ENCODE results near the gene SUN3. TPM values are rescaled to one million over a fixed set of nuclear protein-coding genes. Genes with fewer than 3 reads are reported as not detected.

The SUN3 gene
- total and polyA plus RNA-seq, 2 of the 4 experiments (the other 2 are of a cell fraction) = not detected

DNA sequence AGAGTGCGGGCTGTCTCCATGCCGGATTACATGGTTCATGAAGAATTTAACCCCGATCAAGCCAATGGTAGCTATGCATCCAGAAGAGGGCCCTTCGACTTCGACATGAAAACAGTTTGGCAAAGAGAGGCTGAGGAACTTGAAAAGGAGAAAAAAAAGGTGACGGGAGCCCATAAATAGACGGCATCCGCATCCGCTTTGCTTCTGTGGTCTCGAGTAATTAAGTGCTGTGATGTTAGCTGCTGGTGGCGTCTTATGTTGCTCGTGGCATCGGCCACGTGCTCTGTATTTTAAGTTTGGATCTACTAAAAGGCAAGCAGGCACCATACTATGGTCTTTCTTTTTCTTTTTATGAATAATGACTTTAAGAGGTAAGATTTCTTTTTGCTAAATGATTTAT lies 17.6 kb upstream of the SUN3 start:
- BruUV-seq (replicated peaks) = no TSS peak
- Histone ChIP-seq H3K14ac (replicated peaks; ENCODE audit: low read depth, low read length) (no peak overlapping the region), H2AFZ (replicated peaks; ENCODE audit: low read length, poor library complexity) (peak overlapping the region; percentile 15), H2BK15ac (ENCODE audit: low read depth, low read length) (no peak overlapping the region), H3K23ac (ENCODE audit: low read depth, low read length) (no peak overlapping the region), H2BK5ac (ENCODE audit: low read depth, low read length, poor library complexity, severe bottlenecking) (no peak overlapping the region), H3K18ac (ENCODE audit: low read depth, low read length) (no peak overlapping the region), H3K4me2 (ENCODE audit: low read depth, low read length) (no peak overlapping the region), H3K4me1 (ENCODE audit: control insufficient read depth, insufficient read depth, low read length) (no peaks in the 10 kb centered on the region), H4K20me1 (ENCODE audit: insufficient read depth, low read length) (no peaks in the 10 kb centered on the region), H3K56ac (ENCODE audit: extremely low read depth, insufficient read depth, low read length) (no peak overlapping the region), H2BK20ac (ENCODE audit: low read depth, low read length) (no peak overlapping the region), H4K8ac (ENCODE audit: low read depth in 2 of 2, low read length in 2 of 2) (no peak overlapping the region), H3K27me3 (ENCODE audit: control insufficient read depth, insufficient read depth, low read length) (peaks cover 2% of the 10 kb centered on the region; the same call in 1 of the 2 replicates), H4K91ac (ENCODE audit: insufficient read depth, low read depth, low read length) (no peak overlapping the region), H3K79me1 (ENCODE audit: low read depth in 1 of 2, low read length in 2 of 2) (no peaks in the 10 kb centered on the region), H3K4me3 (ENCODE audit: insufficient read depth, low read depth, low read length) (no peak overlapping the region), H2BK120ac (ENCODE audit: low read depth, low read length) (no peak overlapping the region), H3K27ac (ENCODE audit: insufficient read depth, low read length) (no peak overlapping the region), H2AK5ac (ENCODE audit: low read depth, low read length) (no peak overlapping the region; the same call in 1 of the 2 replicates), H3K4ac (ENCODE audit: low read depth, low read length) (no peak overlapping the region), H3K9ac (ENCODE audit: low read depth, low read length) (no peak overlapping the region), H3K36me3 (ENCODE audit: control insufficient read depth, insufficient read depth, low read length) (no peaks in the 10 kb centered on the region), H4K5ac (ENCODE audit: low read depth, low read length) (no peak overlapping the region), H3K9me3 (ENCODE audit: control insufficient read depth, insufficient read depth, low read length) (no peaks in the 10 kb centered on the region), H3K9me1 (ENCODE audit: insufficient read depth, low read length) (no peaks in the 10 kb centered on the region; the same call in 1 of the 2 replicates), H2AK9ac (replicated peaks; ENCODE audit: low read depth, low read length, poor library complexity) (no peak overlapping the region)
- TF ChIP-seq BHLHE40 (IDR thresholded peaks at IDR 0.05; ENCODE audit: low read depth, low read length) = no peak
- TF ChIP-seq, protein P1, sequence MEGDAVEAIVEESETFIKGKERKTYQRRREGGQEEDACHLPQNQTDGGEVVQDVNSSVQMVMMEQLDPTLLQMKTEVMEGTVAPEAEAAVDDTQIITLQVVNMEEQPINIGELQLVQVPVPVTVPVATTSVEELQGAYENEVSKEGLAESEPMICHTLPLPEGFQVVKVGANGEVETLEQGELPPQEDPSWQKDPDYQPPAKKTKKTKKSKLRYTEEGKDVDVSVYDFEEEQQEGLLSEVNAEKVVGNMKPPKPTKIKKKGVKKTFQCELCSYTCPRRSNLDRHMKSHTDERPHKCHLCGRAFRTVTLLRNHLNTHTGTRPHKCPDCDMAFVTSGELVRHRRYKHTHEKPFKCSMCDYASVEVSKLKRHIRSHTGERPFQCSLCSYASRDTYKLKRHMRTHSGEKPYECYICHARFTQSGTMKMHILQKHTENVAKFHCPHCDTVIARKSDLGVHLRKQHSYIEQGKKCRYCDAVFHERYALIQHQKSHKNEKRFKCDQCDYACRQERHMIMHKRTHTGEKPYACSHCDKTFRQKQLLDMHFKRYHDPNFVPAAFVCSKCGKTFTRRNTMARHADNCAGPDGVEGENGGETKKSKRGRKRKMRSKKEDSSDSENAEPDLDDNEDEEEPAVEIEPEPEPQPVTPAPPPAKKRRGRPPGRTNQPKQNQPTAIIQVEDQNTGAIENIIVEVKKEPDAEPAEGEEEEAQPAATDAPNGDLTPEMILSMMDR (conservative IDR thresholded peaks at IDR 0.05; ENCODE audit: low read depth, low read length) = no peak
- ATAC-seq (ENCODE audit: low read depth) = no peak
- POLR2A ChIA-PET (ENCODE audit: unreplicated experiment) = no interaction called here
- CTCF ChIA-PET = no interaction called here
- dilution Hi-C loops (cut with HindIII; ENCODE audit: low sequenced_read_pairs, unreplicated experiment) (no loop called here), in situ Hi-C loops (cut with MboI; ENCODE audit: low sequenced_read_pairs) (no loop called here), intact Hi-C loops (cut with micrococcal nuclease) (no loop called here)
- DNase-seq = no peak
- 57% methylated on average over 6 of the region's 14 CpGs; no CpG with 5 or more reads in 1 of the 2 experiments for WGBS, 2 experiments (ENCODE audit: extremely low coverage in 2 of 2, insufficient read length in 1 of 2)
